Neural cell (in vitro differentiated cells): ENCODE data around the gene P4HTM. TPM values are rescaled to one million over a fixed set of nuclear protein-coding genes. Genes with fewer than 3 reads are reported as not detected.

ENCODE experiments used
- H2AFZ ChIP-seq: fragments of 200-600, 300-800 bp; sonication (generic), shearing (Covaris generic); 2 replicates; pipeline ENCODE4 v1.6.0; 2014; ENCODE audit warnings: low read depth, mild to moderate bottlenecking, antibody characterized with exemption, low read length, moderate library complexity
- H3F3A ChIP-seq: fragments of 200-600 bp; shearing (Covaris generic); 2 replicates; pipeline ENCODE4 v1.6.1; 2016; ENCODE audit warnings: mild to moderate bottlenecking, moderate library complexity, mixed read lengths, antibody characterized with exemption, low read length; ENCODE audit not compliant: insufficient read depth, poor library complexity, severe bottlenecking
- H3K27ac ChIP-seq: fragments of 200-600, 300-800 bp; sonication (generic), shearing (Covaris generic); 2 replicates; pipeline ENCODE4 v1.5.1; 2014; ENCODE audit warnings: mild to moderate bottlenecking, low read length, moderate library complexity
- H3K27me3 ChIP-seq: fragments of 300-800, 200-600 bp; sonication (generic), shearing (Covaris generic); 2 replicates; pipeline ENCODE4 v1.6.0; 2014; ENCODE audit warnings: mild to moderate bottlenecking, low read depth, low read length, moderate library complexity; ENCODE audit not compliant: insufficient read depth
- H3K36me3 ChIP-seq: fragments of 300-800, 200-600 bp; sonication (generic), shearing (Covaris generic); 2 replicates; pipeline ENCODE4 v1.5.1; 2014; ENCODE audit warnings: mild to moderate bottlenecking, antibody characterized with exemption, low read length, moderate library complexity; ENCODE audit not compliant: insufficient read depth
- H3K4me2 ChIP-seq: fragments of 300-800, 200-600 bp; sonication (generic), shearing (Covaris generic); 2 replicates; pipeline ENCODE4 v1.6.0; 2014; ENCODE audit warnings: mild to moderate bottlenecking, low read length
- H3K4me3 ChIP-seq: fragments of 300-800, 200-600 bp; sonication (generic), shearing (Covaris generic); 2 replicates; pipeline ENCODE4 v1.5.1; 2014; ENCODE audit warnings: mild to moderate bottlenecking, low read length, moderate library complexity
- H3K79me2 ChIP-seq: fragments of 200-600 bp; shearing (Covaris generic); replicated peaks from 2 replicates; pipeline ENCODE4 v1.6.0; 2014; ENCODE audit warnings: mild to moderate bottlenecking, low read length, moderate library complexity; ENCODE audit not compliant: insufficient read depth
- H3K9ac ChIP-seq: fragments of 300-800, 200-600 bp; sonication (generic), shearing (Covaris generic); 2 replicates; pipeline ENCODE4 v1.6.1; 2016; ENCODE audit warnings: mild to moderate bottlenecking, low read length, mixed read lengths
- H3K9me2 ChIP-seq: fragments of 200-600 bp; shearing (Covaris generic); 2 replicates; pipeline ENCODE4 v1.6.1; 2016; ENCODE audit warnings: mild to moderate bottlenecking, low read length, mixed read lengths; ENCODE audit not compliant: insufficient read depth
- H3K9me3 ChIP-seq: fragments of 200-600, 300-800 bp; sonication (generic), shearing (Covaris generic); 2 replicates; pipeline ENCODE4 v1.6.1; 2016; ENCODE audit warnings: mild to moderate bottlenecking, mixed run types, low read length, moderate library complexity, mixed read lengths
- H4K20me1 ChIP-seq: fragments of 200-600 bp; shearing (Covaris generic); 2 replicates; pipeline ENCODE4 v1.6.1; 2016; ENCODE audit warnings: mild to moderate bottlenecking, mixed run types; ENCODE audit not compliant: insufficient read depth
- CTCF ChIP-seq: fragments of 450-650 bp; IDR thresholded peaks from 2 replicates; pipeline ENCODE4 v1.5.1; 2014; ENCODE audit warnings: antibody characterized with exemption, mild to moderate bottlenecking, moderate library complexity; ENCODE audit not compliant: poor library complexity, severe bottlenecking
- EP300 ChIP-seq: fragments of 450-650 bp; conservative IDR thresholded peaks from 2 replicates; pipeline ENCODE4 v1.6.1; 2014; ENCODE audit warnings: antibody characterized with exemption, mild to moderate bottlenecking, moderate library complexity; ENCODE audit not compliant: poor library complexity, severe bottlenecking
- EZH2 ChIP-seq: fragments of 200-600, 300-800 bp; shearing (Covaris generic), sonication (generic); IDR thresholded peaks from 2 replicates; pipeline ENCODE4 v1.6.1; 2014; ENCODE audit warnings: antibody characterized with exemption, low read length, borderline replicate concordance, mild to moderate bottlenecking; ENCODE audit not compliant: insufficient read depth, poor library complexity, severe bottlenecking
- MXI1 ChIP-seq: fragments of 450-650 bp; conservative IDR thresholded peaks from 2 replicates; pipeline ENCODE4 v1.6.1; 2014; ENCODE audit warnings: antibody characterized with exemption, mild to moderate bottlenecking; ENCODE audit not compliant: poor library complexity, severe bottlenecking
- POLR2AphosphoS5 ChIP-seq: IDR thresholded peaks from 2 replicates; pipeline ENCODE4 v1.6.1; 2012
- RAD21 ChIP-seq: fragments of 450-650 bp; conservative IDR thresholded peaks from 2 replicates; pipeline ENCODE4 v1.6.1; 2014; ENCODE audit warnings: antibody characterized with exemption, mild to moderate bottlenecking, moderate library complexity
- REST ChIP-seq: IDR thresholded peaks from 2 replicates; pipeline ENCODE4 v1.6.1; 2012; ENCODE audit warnings: borderline replicate concordance
- SMC3 ChIP-seq: fragments of 450-650 bp; conservative IDR thresholded peaks from 2 replicates; pipeline ENCODE4 v1.6.1; 2014; ENCODE audit warnings: antibody characterized with exemption, mild to moderate bottlenecking, moderate library complexity; ENCODE audit not compliant: poor library complexity
- TAF1 ChIP-seq: IDR thresholded peaks from 2 replicates; pipeline ENCODE4 v1.6.1; 2012; ENCODE audit warnings: low read depth
- polyA plus RNA-seq: library from polyadenylated mRNA; depleted of rRNA; stranded (reverse); fragments of >200 nt; gene quantifications from 2 replicates; pipeline ENCODE4 v1.2.3, GENCODE V29; 2014

Gene P4HTM
- polyA plus RNA-seq, 1 donor from 2014 or later, result 97.3 TPM

GRCh38 chr3:48982686-48983085 lies 7.4 kb upstream of the P4HTM start:
- Histone ChIP-seq H3K27me3 (no peaks in the 10 kb centered on the region), H3K9me3 (no peaks in the 10 kb centered on the region), H3K9me2 (no peaks in the 10 kb centered on the region), H4K20me1 (no peaks in the 10 kb centered on the region), H3K4me3 (no peak overlapping the region), H3F3A (no peaks in the 10 kb centered on the region), H3K9ac (no peak overlapping the region), H3K27ac (no peak overlapping the region), H2AFZ (no peak overlapping the region), H3K36me3 (no peaks in the 10 kb centered on the region), H3K4me2 (no peak overlapping the region), H3K79me2 (no peaks in the 10 kb centered on the region)
- TF ChIP-seq EP300 (no peak), TAF1 (no peak), RAD21 (no peak), SMC3 (no peak), EZH2 (no peak), CTCF (no peak), REST (no peak), MXI1 (no peak), POLR2AphosphoS5 (no peak)

GRCh38 chr3:48983096-48983495 lies 6.9 kb upstream of the P4HTM start:
- Histone ChIP-seq H2AFZ (no peak overlapping the region), H3K79me2 (no peaks in the 10 kb centered on the region), H3K27me3 (no peaks in the 10 kb centered on the region), H3K9ac (no peak overlapping the region), H3K9me2 (no peaks in the 10 kb centered on the region), H3K36me3 (no peaks in the 10 kb centered on the region), H3F3A (no peaks in the 10 kb centered on the region), H3K4me3 (no peak overlapping the region), H3K27ac (no peak overlapping the region), H4K20me1 (no peaks in the 10 kb centered on the region), H3K9me3 (no peaks in the 10 kb centered on the region), H3K4me2 (no peak overlapping the region)
- no peak for TF ChIP-seq MXI1
- no peak for TF ChIP-seq EP300
- TF ChIP-seq TAF1, result no peak
- no peak for TF ChIP-seq EZH2
- TF ChIP-seq RAD21, result no peak
- TF ChIP-seq POLR2AphosphoS5, result no peak
- no peak for TF ChIP-seq REST
- no peak for TF ChIP-seq SMC3
- no peak for TF ChIP-seq CTCF
